Measurements from ENCODE around the gene TP53BP2.
"Not testable (repeated sequence)": the region's sequence is repeated elsewhere in the genome, so short reads cannot be mapped to it uniquely, and the experiment has no call there.

The TP53BP2 gene

GRCh38 chr1:223831755-223832636, 13.8 kb downstream of the TP53BP2 start:
- no peak for DNase-seq (ENCODE audit: low read depth in 2 of 2)

- no peak for DNase-seq (ENCODE audit: low read depth in 2 of 2)
Measured at GRCh38 chr1:223829678-223830077, 16.1 kb downstream of the TP53BP2 start.

GRCh38 chr1:223828162-223828848, 17.4 kb downstream of the TP53BP2 start:
- no peak for DNase-seq (ENCODE audit: low read depth in 2 of 2)

GRCh38 chr1:223827193-223827663, 18.5 kb downstream of the TP53BP2 start:
- no peak for DNase-seq (ENCODE audit: low read depth in 2 of 2)

- no peak for DNase-seq (ENCODE audit: low read depth in 2 of 2)
Measured at GRCh38 chr1:223825767-223826748, 19.7 kb downstream of the TP53BP2 start.

- no peak for DNase-seq (ENCODE audit: low read depth in 2 of 2)
Measured at GRCh38 chr1:223824712-223825111, 21.0 kb downstream of the TP53BP2 start.

GRCh38 chr1:223824287-223824686, 21.5 kb downstream of the TP53BP2 start:
- no peak for DNase-seq (ENCODE audit: low read depth in 2 of 2)

- no peak for DNase-seq (ENCODE audit: low read depth in 2 of 2)
Measured at GRCh38 chr1:223820971-223821370, 24.8 kb downstream of the TP53BP2 start.

- DNase-seq (ENCODE audit: low read depth in 2 of 2) = no peak
Measured at GRCh38 chr1:223820515-223820858, 25.3 kb downstream of the TP53BP2 start.

- DNase-seq (ENCODE audit: low read depth in 2 of 2) = no peak
Measured at GRCh38 chr1:223819730-223820514, 25.8 kb downstream of the TP53BP2 start.

- not testable (repeated sequence) for DNase-seq (ENCODE audit: low read depth in 2 of 2)
Measured at GRCh38 chr1:223817265-223817664, 28.5 kb downstream of the TP53BP2 start.

- no peak for DNase-seq (ENCODE audit: low read depth in 2 of 2)
Measured at GRCh38 chr1:223815865-223816264, 29.9 kb downstream of the TP53BP2 start.

- no peak for DNase-seq (ENCODE audit: low read depth in 2 of 2)
Measured at GRCh38 chr1:223815020-223815853, 30.5 kb downstream of the TP53BP2 start.

- DNase-seq (ENCODE audit: low read depth in 2 of 2) = no peak
Measured at GRCh38 chr1:223813645-223814044, 32.1 kb downstream of the TP53BP2 start.

- DNase-seq (ENCODE audit: low read depth in 2 of 2) = no peak
Measured at GRCh38 chr1:223811634-223812101, 34.1 kb downstream of the TP53BP2 start.

- DNase-seq (ENCODE audit: low read depth in 2 of 2) = no peak
Measured at GRCh38 chr1:223810586-223810985, 35.2 kb downstream of the TP53BP2 start.

- not testable (repeated sequence) for DNase-seq (ENCODE audit: low read depth in 2 of 2)
Measured at GRCh38 chr1:223809905-223810304, 35.8 kb downstream of the TP53BP2 start.

- DNase-seq (ENCODE audit: low read depth in 2 of 2) = no peak
Measured at GRCh38 chr1:223803211-223803610, 42.5 kb downstream of the TP53BP2 start.

GRCh38 chr1:223802602-223803001, 43.1 kb downstream of the TP53BP2 start:
- DNase-seq (ENCODE audit: low read depth in 2 of 2) = no peak

GRCh38 chr1:223802032-223802431, 43.7 kb downstream of the TP53BP2 start:
- no peak for DNase-seq (ENCODE audit: low read depth in 2 of 2)
